AG10803 (cell line): ENCODE results near the gene SPAG6.

Source experiments
- DNase-seq: peaks from one replicate; pipeline ENCODE4 v3.0.0; 2010; ENCODE audit warnings: low read depth
- H3K4me3 ChIP-seq: 2 replicates; pipeline ENCODE4 v1.5.1; 2011; ENCODE audit warnings: mild to moderate bottlenecking, low read length, control low read depth
- TF ChIP-seq, protein P1 (sequence below): conservative IDR thresholded peaks from 2 replicates; pipeline ENCODE4 v1.5.1; 2011; ENCODE audit warnings: mild to moderate bottlenecking, low read length, control low read depth, inconsistent platforms

The SPAG6 gene

DNA sequence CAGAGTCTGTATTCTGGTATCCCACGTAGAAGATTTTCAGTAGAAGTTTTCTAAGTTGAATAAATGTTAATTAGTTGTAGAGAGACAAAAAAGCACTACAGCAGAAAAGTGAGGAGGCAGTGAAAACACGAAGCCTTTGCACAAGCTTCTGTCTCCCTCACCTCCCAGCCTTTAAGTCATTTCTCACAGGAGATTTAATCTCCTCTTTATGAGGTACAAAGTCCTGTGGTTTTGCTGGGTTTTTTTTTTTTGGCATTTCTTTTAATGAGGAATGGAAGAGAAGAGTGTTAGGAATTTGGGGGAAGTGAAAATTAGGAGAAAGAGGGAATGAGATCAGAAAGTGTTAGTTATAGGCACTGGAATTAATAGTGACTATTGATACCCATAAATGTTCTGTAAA is 21.5 kb downstream of the SPAG6 start:
- TF ChIP-seq, protein P1, sequence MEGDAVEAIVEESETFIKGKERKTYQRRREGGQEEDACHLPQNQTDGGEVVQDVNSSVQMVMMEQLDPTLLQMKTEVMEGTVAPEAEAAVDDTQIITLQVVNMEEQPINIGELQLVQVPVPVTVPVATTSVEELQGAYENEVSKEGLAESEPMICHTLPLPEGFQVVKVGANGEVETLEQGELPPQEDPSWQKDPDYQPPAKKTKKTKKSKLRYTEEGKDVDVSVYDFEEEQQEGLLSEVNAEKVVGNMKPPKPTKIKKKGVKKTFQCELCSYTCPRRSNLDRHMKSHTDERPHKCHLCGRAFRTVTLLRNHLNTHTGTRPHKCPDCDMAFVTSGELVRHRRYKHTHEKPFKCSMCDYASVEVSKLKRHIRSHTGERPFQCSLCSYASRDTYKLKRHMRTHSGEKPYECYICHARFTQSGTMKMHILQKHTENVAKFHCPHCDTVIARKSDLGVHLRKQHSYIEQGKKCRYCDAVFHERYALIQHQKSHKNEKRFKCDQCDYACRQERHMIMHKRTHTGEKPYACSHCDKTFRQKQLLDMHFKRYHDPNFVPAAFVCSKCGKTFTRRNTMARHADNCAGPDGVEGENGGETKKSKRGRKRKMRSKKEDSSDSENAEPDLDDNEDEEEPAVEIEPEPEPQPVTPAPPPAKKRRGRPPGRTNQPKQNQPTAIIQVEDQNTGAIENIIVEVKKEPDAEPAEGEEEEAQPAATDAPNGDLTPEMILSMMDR: no peak
- no peak overlapping the region for H3K4me3 ChIP-seq
- DNase-seq: no peak

DNA sequence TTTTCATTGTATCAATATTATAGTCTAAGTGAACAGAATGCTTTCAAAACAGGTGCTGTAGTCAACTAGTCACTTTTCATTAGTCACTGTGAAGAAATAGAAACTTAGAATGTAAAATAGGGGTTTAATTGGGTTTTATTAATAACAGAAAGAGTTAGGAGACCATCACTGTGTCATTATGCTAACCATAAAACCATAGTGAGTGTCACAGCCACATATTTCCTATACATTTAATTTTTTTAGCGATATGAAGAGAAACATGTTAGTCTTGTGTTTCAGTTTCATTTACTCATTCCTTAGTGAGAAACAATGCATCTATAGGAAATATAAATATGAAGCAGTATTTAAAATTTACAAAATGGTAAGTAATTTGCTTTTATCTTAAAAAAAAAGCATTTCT is 22.2 kb downstream of the SPAG6 start:
- no peak for DNase-seq
- H3K4me3 ChIP-seq: no peak overlapping the region
- TF ChIP-seq, protein P1: no peak

- TF ChIP-seq, protein P1: no peak
- H3K4me3 ChIP-seq: no peak overlapping the region
- no peak for DNase-seq
These were observed 23.1 kb downstream of the SPAG6 start for GRCh38 chr10:22368402-22368801.

GRCh38 chr10:22368981-22369380 is 23.7 kb downstream of the SPAG6 start:
- no peak for DNase-seq
- TF ChIP-seq, protein P1: no peak
- no peak overlapping the region for H3K4me3 ChIP-seq

- TF ChIP-seq, protein P1: no peak
- H3K4me3 ChIP-seq: no peak overlapping the region
- no peak for DNase-seq
These were observed 24.3 kb downstream of the SPAG6 start for GRCh38 chr10:22369434-22370072.

- TF ChIP-seq, protein P1: no peak
- H3K4me3 ChIP-seq: no peak overlapping the region
These were observed 25.0 kb downstream of the SPAG6 start for GRCh38 chr10:22370320-22370719.

DNA sequence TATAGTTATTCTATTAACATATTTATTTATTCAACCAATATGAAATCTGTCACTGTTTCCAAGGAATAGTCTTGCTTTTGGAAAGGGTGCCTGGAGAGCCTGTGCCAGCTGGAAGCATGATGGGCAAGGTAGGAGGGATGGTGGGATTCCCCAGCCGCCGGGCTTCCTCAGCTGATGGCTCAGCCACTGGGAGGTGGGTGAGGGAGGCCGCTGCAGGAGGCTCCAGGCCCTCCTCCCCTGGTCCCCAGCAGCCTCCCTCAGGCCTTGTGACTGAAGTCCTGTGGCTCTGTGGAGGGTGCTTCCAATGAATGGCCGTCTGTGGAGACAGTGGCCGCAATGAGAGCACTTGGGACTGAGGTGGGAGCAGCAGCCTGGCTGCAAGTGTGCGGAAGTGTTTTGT is 27.0 kb downstream of the SPAG6 start:
- TF ChIP-seq, protein P1: no peak
- H3K4me3 ChIP-seq: no peak overlapping the region

More at GRCh38 chr10:22370320-22370719, 25.0 kb downstream of the SPAG6 start:
- DNase-seq: no peak

More for the DNA sequence above, 27.0 kb downstream of the SPAG6 start:
- DNase-seq: no peak
